NT2/D1 (cell line): ENCODE results near the gene ACTA2.

Experiments
- SUZ12 ChIP-seq: IDR thresholded peaks from 2 replicates; pipeline ENCODE4 v1.6.1; 2011; ENCODE audit not compliant: insufficient read length, insufficient read depth; ENCODE audit errors: extremely low read depth
- ZNF274 ChIP-seq: IDR thresholded peaks from 2 replicates; pipeline ENCODE4 v1.6.1; 2011; ENCODE audit warnings: mild to moderate bottlenecking, low read depth, low read length

DNA sequence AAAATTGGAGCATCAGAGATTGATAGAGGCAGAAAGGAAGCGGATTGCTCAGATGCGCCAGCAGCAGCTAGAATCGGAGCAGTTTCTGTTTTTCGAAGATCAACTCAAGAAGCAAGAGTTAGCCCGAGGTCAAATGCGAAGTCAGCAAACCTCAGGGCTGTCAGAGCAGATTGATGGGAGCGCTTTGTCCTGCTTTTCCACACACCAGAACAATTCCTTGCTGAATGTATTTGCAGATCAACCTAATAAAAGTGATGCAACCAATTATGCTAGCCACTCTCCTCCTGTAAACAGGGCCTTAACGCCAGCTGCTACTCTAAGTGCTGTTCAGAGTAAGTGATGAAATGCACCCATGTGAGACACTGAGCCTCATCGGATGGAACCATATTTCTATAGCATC, 39.4 kb downstream of the ACTA2 start:
- no peak for TF ChIP-seq SUZ12
- TF ChIP-seq ZNF274, result no peak
